Loucy (cell line): ENCODE results near the gene ESR2.

Experiments used
- H2AFZ ChIP-seq: fragments of 200-600 bp; sonication (generic); 2 replicates; pipeline ENCODE4 v1.6.0; 2016; ENCODE audit warnings: antibody characterized with exemption, mild to moderate bottlenecking, low read length, moderate library complexity
- H3F3A ChIP-seq: fragments of 200-600 bp; 2 replicates; pipeline ENCODE4 v1.6.0; 2016; ENCODE audit warnings: antibody characterized with exemption, low read depth, mild to moderate bottlenecking
- H3K27me3 ChIP-seq: fragments of 200-600 bp; sonication (generic); 2 replicates; pipeline ENCODE4 v1.6.1; 2014; ENCODE audit warnings: low read length, mild to moderate bottlenecking; ENCODE audit not compliant: insufficient read depth, poor library complexity, severe bottlenecking
- H3K36me3 ChIP-seq: fragments of 200-600 bp; sonication (generic); 2 replicates; pipeline ENCODE4 v1.6.1; 2016; ENCODE audit warnings: low read length; ENCODE audit not compliant: insufficient read depth
- H3K4me1 ChIP-seq: fragments of 200-600 bp; sonication (generic); 2 replicates; pipeline ENCODE4 v1.5.1; 2014; ENCODE audit warnings: low read length, mild to moderate bottlenecking; ENCODE audit not compliant: insufficient read depth, poor library complexity, severe bottlenecking
- H3K4me2 ChIP-seq: fragments of 200-600 bp; sonication (generic); 2 replicates; pipeline ENCODE4 v1.6.0; 2014; ENCODE audit warnings: antibody characterized with exemption, low read length, low read depth, mild to moderate bottlenecking; ENCODE audit not compliant: poor library complexity, severe bottlenecking
- H3K4me3 ChIP-seq: fragments of 200-600 bp; sonication (generic); 2 replicates; pipeline ENCODE4 v1.5.1; 2014; ENCODE audit warnings: low read length, mild to moderate bottlenecking, mixed read lengths; ENCODE audit not compliant: poor library complexity, severe bottlenecking
- H3K79me2 ChIP-seq: fragments of 200-600 bp; sonication (generic); 2 replicates; pipeline ENCODE4 v1.6.1; 2014; ENCODE audit warnings: low read length; ENCODE audit not compliant: insufficient read depth
- H3K9ac ChIP-seq: fragments of 200-600 bp; sonication (generic); 2 replicates; pipeline ENCODE4 v1.6.0; 2014; ENCODE audit warnings: mild to moderate bottlenecking, low read depth, low read length, moderate library complexity; ENCODE audit not compliant: poor library complexity, severe bottlenecking
- H3K9me2 ChIP-seq: fragments of 200-600 bp; sonication (generic); replicated peaks from 2 replicates; pipeline ENCODE4 v1.6.1; 2016; ENCODE audit warnings: low read depth, low read length, mixed read lengths
- H3K9me3 ChIP-seq: fragments of 200-600 bp; sonication (generic); 2 replicates; pipeline ENCODE4 v1.6.1; 2014; ENCODE audit warnings: mild to moderate bottlenecking, antibody characterized with exemption, low read length, low read depth; ENCODE audit not compliant: insufficient read depth
- H4K20me1 ChIP-seq: fragments of 200-600 bp; sonication (generic); 2 replicates; pipeline ENCODE4 v1.6.0; 2014; ENCODE audit warnings: antibody characterized with exemption, low read length, mild to moderate bottlenecking; ENCODE audit not compliant: insufficient read depth, poor library complexity, severe bottlenecking
- CTCF ChIP-seq: fragments of 200-600 bp; sonication (generic); conservative IDR thresholded peaks from 2 replicates; pipeline ENCODE4 v1.5.1; 2014; ENCODE audit warnings: mild to moderate bottlenecking, antibody characterized with exemption, low read length
- EZH2phosphoT487 ChIP-seq: fragments of 200-600 bp; IDR thresholded peaks from 2 replicates; pipeline ENCODE4 v1.6.1; 2018; ENCODE audit warnings: antibody characterized with exemption, mild to moderate bottlenecking, moderate library complexity, borderline replicate concordance

The ESR2 gene

GRCh38 chr14:64234877-64235651, 59.1 kb downstream of the ESR2 start:
- Histone ChIP-seq H3K79me2 (no peaks in the 10 kb centered on the region), H3K27me3 (no peaks in the 10 kb centered on the region), H4K20me1 (no peaks in the 10 kb centered on the region), H3K9me2 (no peaks in the 10 kb centered on the region), H3K9ac (no peak overlapping the region), H3K36me3 (no peaks in the 10 kb centered on the region), H3F3A (no peaks in the 10 kb centered on the region), H2AFZ (no peak overlapping the region), H3K4me2 (no peak overlapping the region), H3K4me3 (no peak overlapping the region), H3K4me1 (no peaks in the 10 kb centered on the region), H3K9me3 (no peaks in the 10 kb centered on the region)
- TF ChIP-seq EZH2phosphoT487 (no peak), CTCF (no peak)

GRCh38 chr14:64233531-64234190, 60.5 kb downstream of the ESR2 start:
- no peaks in the 10 kb centered on the region for H4K20me1 ChIP-seq
- no peaks in the 10 kb centered on the region for H3K9me2 ChIP-seq
- H3K36me3 ChIP-seq: no peaks in the 10 kb centered on the region
- H3K4me3 ChIP-seq: no peak overlapping the region
- H3K9ac ChIP-seq: no peak overlapping the region
- TF ChIP-seq CTCF (no peak), EZH2phosphoT487 (no peak)
- no peaks in the 10 kb centered on the region for H3F3A ChIP-seq
- no peaks in the 10 kb centered on the region for H3K9me3 ChIP-seq
- no peaks in the 10 kb centered on the region for H3K79me2 ChIP-seq
- H2AFZ ChIP-seq: no peak overlapping the region
- no peaks in the 10 kb centered on the region for H3K4me1 ChIP-seq
- H3K4me2 ChIP-seq: no peak overlapping the region
- H3K27me3 ChIP-seq: no peaks in the 10 kb centered on the region

- no peak overlapping the region for H3K9ac ChIP-seq
- H3K9me2 ChIP-seq: no peaks in the 10 kb centered on the region
- no peaks in the 10 kb centered on the region for H3K27me3 ChIP-seq
- H3K4me1 ChIP-seq: no peaks in the 10 kb centered on the region
- no peaks in the 10 kb centered on the region for H4K20me1 ChIP-seq
- no peak for TF ChIP-seq CTCF
- H3K4me2 ChIP-seq: no peak overlapping the region
- H2AFZ ChIP-seq: no peak overlapping the region
- H3K79me2 ChIP-seq: no peaks in the 10 kb centered on the region
- H3K36me3 ChIP-seq: no peaks in the 10 kb centered on the region
- no peaks in the 10 kb centered on the region for H3K9me3 ChIP-seq
- H3K4me3 ChIP-seq: no peak overlapping the region
- no peaks in the 10 kb centered on the region for H3F3A ChIP-seq
These were observed 61.2 kb downstream of the ESR2 start for GRCh38 chr14:64232944-64233343.
